Central memory CD8-positive, alpha-beta T cell (primary cell): ENCODE data around the gene FIGNL2.

Source experiments
- ATAC-seq: fragments of 150-1000 bp; cut with Tn5 transposase; replicated peaks from 2 replicates; pipeline ENCODE4 v1.10.0; 2022; ENCODE audit warnings: mild to moderate bottlenecking, moderate FRiP score, moderate number of reproducible peaks; ENCODE audit not compliant: poor library complexity, severe bottlenecking; ENCODE audit errors: extremely low read depth
- DNase-seq, 2 donors: peaks; one replicate each; pipeline ENCODE4 v3.0.0; 2021; ENCODE audit warnings: low spot score in 2 of 2
- H3K27ac Mint-ChIP-seq: one replicate; pipeline ENCODE4 v1.8.0; 2022; ENCODE audit warnings: low read depth, mild to moderate bottlenecking, moderate library complexity, mixed read lengths
- H3K27me3 Mint-ChIP-seq: one replicate; pipeline ENCODE4 v1.8.0; 2022; ENCODE audit warnings: mixed read lengths
- H3K36me3 Mint-ChIP-seq: one replicate; pipeline ENCODE4 v1.8.0; 2022; ENCODE audit warnings: mild to moderate bottlenecking, moderate library complexity, mixed read lengths; ENCODE audit not compliant: insufficient read depth
- H3K4me1 Mint-ChIP-seq: one replicate; pipeline ENCODE4 v1.8.0; 2022; ENCODE audit warnings: mixed read lengths
- H3K4me3 Mint-ChIP-seq: one replicate; pipeline ENCODE4 v1.8.0; 2022; ENCODE audit warnings: mild to moderate bottlenecking, moderate library complexity, mixed read lengths
- H3K9me3 Mint-ChIP-seq: one replicate; pipeline ENCODE4 v1.8.0; 2022; ENCODE audit warnings: mixed read lengths

FIGNL2 gene

DNA sequence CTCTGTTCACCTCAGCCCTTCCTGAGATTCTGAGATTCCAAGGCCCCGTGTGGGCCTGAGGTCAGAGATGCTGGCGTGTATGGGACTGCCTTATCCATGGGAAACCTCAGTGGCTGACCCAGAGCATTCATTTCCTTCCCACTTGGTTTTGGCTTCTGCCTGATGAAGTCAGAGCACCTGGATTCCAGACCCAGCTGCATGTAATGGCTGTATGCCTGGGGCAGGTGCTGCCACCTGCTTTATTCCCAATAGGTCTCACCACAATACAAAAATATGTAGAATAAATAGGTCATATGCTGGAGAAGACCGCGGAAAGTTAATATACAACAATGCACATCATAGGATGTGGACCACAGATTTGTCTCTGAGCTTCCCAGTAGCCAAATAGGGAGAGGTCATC, 25.6 kb downstream of the FIGNL2 start:
- Mint-ChIP-seq H3K36me3 (peaks cover 1% of the 10 kb centered on the region), H3K9me3 (no peaks in the 10 kb centered on the region), H3K4me1 (peaks cover 16% of the 10 kb centered on the region), H3K4me3 (peak overlapping the region; percentile 47), H3K27me3 (no peaks in the 10 kb centered on the region), H3K27ac (no peak overlapping the region)
- no peak for DNase-seq
- no peak for ATAC-seq

DNA sequence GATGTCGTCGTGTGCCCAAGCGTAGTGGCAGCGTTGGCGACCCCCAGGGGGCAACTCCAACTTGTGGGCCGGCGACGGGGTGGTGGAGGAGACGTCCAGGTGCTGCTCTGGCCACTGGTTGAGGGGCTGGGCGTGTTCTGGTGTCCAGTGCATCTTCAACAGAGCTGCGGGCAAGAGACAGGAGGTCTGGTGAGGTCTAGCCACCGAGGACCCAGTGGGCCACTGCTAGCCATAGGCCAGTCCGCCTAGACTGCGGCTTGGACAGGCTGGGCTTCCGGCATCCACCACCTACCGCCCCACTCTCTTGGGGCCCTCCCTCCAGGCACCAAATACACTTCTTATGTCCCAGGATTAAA, 26.3 kb downstream of the FIGNL2 start:
- Mint-ChIP-seq H3K27ac (no peak overlapping the region), H3K36me3 (peaks cover 1% of the 10 kb centered on the region), H3K27me3 (no peaks in the 10 kb centered on the region), H3K9me3 (no peaks in the 10 kb centered on the region), H3K4me1 (peaks cover 12% of the 10 kb centered on the region), H3K4me3 (peak overlapping the region; percentile 47)
- no peak for ATAC-seq
- no peak for DNase-seq

DNA sequence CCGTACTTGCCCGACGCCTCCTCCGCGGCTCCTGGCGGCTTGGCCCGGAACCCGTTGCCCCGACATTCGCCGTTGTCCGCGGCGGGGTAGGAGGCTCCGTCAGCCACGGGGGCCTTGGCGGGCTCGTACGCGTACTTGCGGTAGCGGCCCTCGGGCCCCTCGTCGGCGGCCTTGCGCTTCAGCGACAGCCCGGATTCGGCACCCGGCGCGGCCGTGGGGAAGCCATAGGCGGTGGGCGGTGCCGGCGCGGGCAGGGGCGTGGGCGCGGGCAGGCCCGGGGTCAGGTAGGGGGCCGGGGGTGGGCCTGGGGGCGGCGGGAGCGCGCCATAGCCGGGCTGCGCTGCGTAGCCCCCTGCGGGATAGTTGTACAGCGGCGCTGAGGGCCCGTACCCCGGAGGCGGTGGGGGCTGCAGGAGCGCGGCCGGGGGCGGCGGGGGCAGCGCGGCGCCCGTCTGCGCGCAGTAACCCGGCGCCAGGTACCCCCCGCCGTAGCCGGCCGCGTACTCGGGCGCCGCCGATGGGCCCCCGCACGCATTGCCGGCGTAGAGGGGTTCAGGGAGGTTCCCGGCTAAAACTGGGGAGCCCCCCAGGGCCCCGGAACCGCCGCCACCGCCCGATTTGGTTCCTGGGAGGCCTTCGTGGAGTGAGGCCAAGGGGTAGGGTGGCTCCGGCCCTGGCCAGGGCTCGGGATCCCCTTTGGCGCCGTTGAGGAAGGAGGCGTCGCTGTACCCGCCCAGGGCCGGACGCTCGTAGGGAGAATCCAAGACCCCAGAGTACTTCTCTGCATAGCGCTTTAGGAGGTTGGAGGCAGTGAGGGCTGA, 26.9 kb downstream of the FIGNL2 start:
- Mint-ChIP-seq H3K27ac (no peak overlapping the region), H3K27me3 (no peaks in the 10 kb centered on the region), H3K4me3 (peak overlapping the region; percentile 76), H3K4me1 (peaks cover 12% of the 10 kb centered on the region), H3K9me3 (no peaks in the 10 kb centered on the region), H3K36me3 (peaks cover 1% of the 10 kb centered on the region)
- DNase-seq: no peak
- ATAC-seq: peak; percentile 15

DNA sequence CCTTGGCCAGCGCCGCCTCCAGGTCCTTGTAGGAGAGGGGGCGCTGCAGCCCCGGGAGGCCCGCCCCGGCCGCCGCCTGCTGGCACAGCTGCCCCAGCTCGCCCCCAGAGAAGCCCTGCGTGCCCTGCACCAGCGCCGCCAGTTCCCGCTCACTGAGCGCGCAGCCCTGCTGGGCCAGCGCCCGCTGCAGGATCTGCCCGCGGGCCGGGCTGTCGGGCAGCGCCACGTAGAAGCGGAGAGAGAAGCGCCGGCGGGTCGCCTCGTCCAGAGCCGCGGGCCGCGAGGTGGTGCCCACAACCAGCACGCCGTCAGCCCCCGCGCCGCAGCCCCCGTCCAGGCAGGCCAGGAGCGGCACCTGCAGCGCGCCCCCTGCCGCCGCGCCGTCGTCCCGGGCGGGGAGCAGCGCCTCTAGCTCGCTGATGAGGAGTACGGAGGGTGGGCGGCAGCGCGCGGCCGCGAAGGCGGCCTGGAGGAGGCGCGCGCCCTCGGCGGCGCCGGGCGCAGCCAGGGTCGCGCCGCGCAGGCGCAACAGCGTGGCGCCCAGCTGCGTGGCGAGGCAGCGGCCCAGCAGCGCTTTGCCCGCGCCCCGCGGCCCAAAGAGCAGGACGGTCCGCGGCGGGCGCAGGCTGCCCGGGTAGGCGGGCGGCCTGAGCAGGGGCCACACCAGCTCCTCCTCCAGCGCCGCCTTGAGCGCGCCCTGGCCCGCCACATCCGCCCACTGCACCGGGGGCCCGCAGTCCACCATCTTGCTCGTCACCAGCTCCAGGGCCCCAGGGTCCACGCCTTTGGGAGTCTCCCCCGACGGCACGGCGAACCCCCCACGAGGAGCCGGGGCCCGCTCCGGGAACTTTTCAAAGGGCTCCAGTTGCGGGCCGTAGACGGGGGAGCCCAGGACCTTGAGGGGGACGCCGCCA, 27.7 kb downstream of the FIGNL2 start:
- peak; percentile 64 to 67 for DNase-seq
- H3K27me3 Mint-ChIP-seq: no peaks in the 10 kb centered on the region
- peak overlapping the region; percentile 58 for H3K27ac Mint-ChIP-seq
- ATAC-seq: peak; percentile 77
- peaks cover 1% of the 10 kb centered on the region for H3K36me3 Mint-ChIP-seq
- no peaks in the 10 kb centered on the region for H3K9me3 Mint-ChIP-seq
- peaks cover 12% of the 10 kb centered on the region for H3K4me1 Mint-ChIP-seq
- H3K4me3 Mint-ChIP-seq: peak overlapping the region; percentile 76

DNA sequence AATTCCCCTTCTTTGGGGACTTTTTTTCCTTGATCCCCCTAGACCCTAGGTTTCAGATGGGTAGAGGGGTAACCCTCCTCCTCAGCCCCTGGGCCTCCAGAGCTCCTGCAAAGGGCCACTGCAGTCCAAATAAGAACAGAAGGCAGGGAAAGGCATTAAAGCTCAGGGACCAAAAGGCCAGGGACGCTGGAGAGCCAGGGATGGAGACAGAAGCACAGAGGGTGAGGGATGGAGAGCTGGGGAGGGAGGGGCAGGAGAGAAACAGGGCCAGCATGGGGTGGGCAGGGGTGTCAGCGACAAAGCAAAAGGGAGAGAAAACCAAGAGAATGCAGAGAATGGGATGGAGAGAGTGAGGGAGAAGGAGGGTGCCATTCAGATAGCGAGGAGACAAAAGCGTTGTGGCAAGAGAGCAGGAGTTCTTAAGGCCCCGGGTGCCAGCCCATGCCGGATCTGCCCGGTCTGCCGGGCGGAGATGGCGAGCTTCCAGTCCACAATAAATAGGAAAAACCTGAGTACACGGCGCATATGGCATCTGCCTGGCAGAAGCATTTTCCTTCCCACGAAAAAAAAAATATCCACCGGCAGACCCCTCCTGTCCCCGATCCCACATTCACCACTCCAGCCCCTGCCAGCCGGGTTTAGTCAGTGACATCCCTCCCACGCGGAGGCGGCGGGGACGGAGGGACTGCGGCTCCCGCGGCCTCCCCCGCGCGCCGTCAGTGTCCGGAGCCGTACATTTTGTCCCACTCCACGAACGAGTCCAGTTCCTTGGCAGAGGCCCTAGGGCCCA, 28.6 kb downstream of the FIGNL2 start:
- peaks cover 1% of the 10 kb centered on the region for H3K36me3 Mint-ChIP-seq

DNA sequence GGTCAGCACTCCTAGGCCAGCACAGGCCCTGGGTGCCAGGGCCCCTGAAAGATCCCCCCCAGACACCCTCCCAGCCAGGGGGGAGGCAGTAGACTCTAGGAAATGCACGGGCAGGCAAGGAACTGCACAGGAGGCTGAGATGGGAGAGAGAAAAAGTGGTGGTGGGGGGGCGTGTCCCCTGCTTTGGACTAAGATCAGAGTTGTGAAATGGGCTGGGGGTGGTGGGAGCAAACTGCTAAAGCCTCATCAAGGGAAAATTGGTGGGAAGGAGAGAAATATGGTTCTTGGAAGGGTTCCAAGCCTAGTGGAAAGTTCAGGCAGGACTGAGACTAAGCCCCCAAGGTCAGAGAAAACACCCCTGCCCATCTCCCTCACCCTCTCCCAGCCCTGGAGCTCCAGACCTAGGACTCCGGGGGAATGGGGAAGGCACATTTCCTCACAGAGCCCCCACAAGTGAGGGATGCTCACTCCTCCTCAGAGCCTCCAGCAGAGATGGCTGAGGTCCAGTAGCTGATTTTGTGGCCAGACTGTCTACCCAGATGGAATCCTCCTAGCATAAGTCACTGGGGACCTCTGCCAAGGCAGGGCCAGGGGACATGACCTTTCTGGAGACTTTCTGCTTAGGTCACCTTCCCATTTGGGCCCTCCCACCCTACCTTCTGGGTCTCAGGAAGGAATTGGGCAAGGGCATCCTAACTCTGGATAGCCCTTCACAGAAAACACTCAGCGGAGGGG, 29.8 kb downstream of the FIGNL2 start:
- H3K36me3 Mint-ChIP-seq: peaks cover 1% of the 10 kb centered on the region
- no peak for ATAC-seq
- H3K4me3 Mint-ChIP-seq: no peak overlapping the region
- no peaks in the 10 kb centered on the region for H3K9me3 Mint-ChIP-seq
- no peak for DNase-seq
- H3K27ac Mint-ChIP-seq: no peak overlapping the region
- no peaks in the 10 kb centered on the region for H3K27me3 Mint-ChIP-seq
- H3K4me1 Mint-ChIP-seq: peaks cover 22% of the 10 kb centered on the region

More for the DNA sequence above, 28.6 kb downstream of the FIGNL2 start:
- Mint-ChIP-seq H3K27ac (peak overlapping the region; percentile 58), H3K4me3 (peak overlapping the region; percentile 76), H3K4me1 (peaks cover 21% of the 10 kb centered on the region), H3K9me3 (no peaks in the 10 kb centered on the region), H3K27me3 (no peaks in the 10 kb centered on the region)
- DNase-seq (no peak), ATAC-seq (no peak)

DNA sequence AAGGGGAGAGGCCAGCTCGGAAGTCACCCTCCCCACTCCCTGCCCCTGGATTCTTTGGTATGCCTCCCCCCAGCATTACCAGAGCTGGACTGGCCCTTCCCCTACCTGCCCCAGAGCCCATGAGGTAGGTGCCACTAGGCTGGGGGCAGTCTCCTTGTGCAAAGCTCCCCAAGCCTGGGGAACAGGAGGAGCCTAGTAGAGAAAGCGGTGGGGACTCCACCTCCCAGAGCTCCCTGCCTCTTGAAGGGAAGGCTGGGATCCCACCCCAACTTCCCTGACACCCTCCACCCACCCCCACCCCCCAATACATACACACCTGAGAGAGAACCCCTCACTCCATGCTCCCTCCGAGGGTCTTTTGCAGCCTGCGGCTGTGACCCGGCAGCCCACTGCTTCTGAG, 30.4 kb downstream of the FIGNL2 start:
- no peaks in the 10 kb centered on the region for H3K9me3 Mint-ChIP-seq
- no peak for ATAC-seq
- no peak overlapping the region for H3K4me3 Mint-ChIP-seq
- peaks cover 1% of the 10 kb centered on the region for H3K36me3 Mint-ChIP-seq
- peaks cover 21% of the 10 kb centered on the region for H3K4me1 Mint-ChIP-seq
- DNase-seq: no peak
- H3K27ac Mint-ChIP-seq: no peak overlapping the region
- H3K27me3 Mint-ChIP-seq: no peaks in the 10 kb centered on the region

DNA sequence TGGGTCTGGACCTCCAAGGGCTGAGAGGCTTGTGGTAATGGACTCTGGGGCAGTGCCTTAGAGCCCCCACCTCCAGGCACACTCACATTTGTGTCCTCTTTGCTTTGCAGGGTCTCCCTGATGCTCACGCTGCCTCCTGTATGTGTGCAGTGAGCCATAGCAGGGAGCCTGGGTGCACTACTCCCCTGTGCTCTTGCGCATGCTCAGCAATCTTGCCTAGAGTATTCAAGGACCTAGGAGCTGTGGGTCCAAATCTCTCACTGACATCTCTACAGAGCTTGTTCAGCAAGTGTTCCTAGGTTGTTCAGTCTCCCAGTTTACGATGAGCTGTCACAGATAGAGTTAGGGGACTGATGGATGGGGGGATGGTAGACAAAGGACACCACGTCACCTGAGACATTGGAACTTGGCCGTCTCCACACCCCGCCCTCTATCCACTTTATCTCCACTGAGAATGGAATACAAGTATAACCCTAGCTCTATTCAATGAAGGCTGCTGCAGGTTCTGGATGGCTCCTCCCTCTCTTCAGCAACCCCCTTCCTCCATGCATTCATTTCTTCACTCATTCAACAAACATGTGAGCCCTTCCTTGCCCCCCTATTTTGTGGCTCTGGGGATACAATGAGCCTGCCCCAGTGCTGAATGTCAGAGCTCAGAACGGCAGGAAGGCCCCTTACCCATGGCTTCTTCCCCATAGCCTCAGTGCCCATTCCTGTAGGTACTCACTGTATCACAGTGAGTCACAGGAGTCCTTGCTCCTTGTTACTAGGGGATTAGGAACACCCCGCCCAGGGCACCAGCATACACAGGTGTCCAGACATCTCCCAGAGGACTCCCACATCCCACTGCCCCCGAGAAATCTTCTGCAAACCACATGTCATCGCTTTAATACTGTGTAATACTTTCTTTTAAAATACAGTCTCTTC, 31.2 kb downstream of the FIGNL2 start:
- H3K9me3 Mint-ChIP-seq: no peaks in the 10 kb centered on the region
- no peaks in the 10 kb centered on the region for H3K27me3 Mint-ChIP-seq
- no peak for ATAC-seq
- H3K4me3 Mint-ChIP-seq: peak overlapping the region; percentile 12
- H3K4me1 Mint-ChIP-seq: peaks cover 17% of the 10 kb centered on the region
- H3K36me3 Mint-ChIP-seq: peaks cover 1% of the 10 kb centered on the region
- H3K27ac Mint-ChIP-seq: no peak overlapping the region
- no peak for DNase-seq

DNA sequence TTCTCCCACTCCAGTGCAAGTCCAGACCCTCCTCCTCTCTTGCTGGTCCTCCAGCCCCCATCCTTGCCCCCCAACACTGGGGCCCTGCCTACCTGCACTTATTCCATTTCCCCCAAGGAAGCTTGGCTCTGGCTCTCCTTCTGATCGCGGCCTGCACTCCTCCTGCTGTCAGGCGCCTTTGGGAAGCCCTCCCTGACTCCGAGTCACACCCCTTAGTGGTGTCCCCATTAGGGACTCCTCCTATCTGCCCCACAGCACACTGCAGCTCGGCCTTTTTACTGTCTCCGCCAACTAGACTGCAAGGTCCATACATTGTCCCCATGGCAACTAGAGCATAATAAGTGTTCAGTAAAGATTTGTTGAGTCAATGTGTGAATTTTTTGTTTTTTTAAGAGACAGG, 32.9 kb downstream of the FIGNL2 start:
- DNase-seq (no peak), ATAC-seq (no peak)
- H3K27me3 Mint-ChIP-seq: no peaks in the 10 kb centered on the region
- H3K36me3 Mint-ChIP-seq: peaks cover 1% of the 10 kb centered on the region
- H3K27ac Mint-ChIP-seq: peak overlapping the region; percentile 89
- H3K4me1 Mint-ChIP-seq: peaks cover 17% of the 10 kb centered on the region
- H3K4me3 Mint-ChIP-seq: peak overlapping the region; percentile 80
- no peaks in the 10 kb centered on the region for H3K9me3 Mint-ChIP-seq

DNA sequence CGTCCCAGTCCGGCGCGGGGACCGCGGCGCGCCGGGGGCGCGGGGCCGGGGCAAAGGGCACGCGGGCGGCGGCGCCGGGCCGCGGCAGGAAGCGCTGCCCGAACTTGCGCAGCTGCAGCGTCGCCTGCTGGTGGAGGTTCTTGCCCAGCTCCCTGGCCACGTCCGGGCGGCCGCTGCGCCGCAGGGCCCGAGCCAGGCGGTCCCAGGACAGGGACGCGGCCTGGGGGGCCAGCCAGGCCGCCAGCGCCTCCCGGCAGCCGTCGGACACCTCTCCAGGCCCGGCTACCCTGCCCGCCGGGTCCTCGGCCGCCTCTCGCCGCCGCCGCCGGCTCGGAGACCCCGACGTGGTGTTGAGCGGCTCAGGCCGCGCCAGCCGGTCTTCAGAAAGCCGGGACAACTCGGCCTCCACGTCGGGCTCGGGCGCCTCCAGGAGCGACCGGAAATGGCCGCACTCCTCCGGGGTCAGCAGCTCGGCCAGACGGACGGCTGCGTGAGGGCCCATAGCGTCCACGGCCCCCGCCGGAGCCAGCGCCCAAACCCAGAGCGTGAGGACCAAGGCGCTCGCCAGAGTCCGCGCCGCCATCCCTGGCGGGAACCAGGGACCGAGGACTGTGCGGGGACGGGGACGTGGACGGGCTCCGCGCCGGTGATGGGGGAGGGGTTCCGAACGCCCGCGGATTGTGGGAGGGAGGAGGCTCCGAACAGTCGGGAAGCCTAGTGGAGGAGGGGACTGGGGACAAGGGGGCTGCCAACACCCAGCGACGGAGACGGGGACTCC, 34.0 kb downstream of the FIGNL2 start:
- Mint-ChIP-seq H3K4me1 (peaks cover 11% of the 10 kb centered on the region), H3K27ac (peak overlapping the region; percentile 89), H3K4me3 (peak overlapping the region; percentile 80), H3K36me3 (no peaks in the 10 kb centered on the region), H3K9me3 (no peaks in the 10 kb centered on the region), H3K27me3 (no peaks in the 10 kb centered on the region)
- ATAC-seq (peak; percentile 82), DNase-seq (peak; percentile 25 to 47)

DNA sequence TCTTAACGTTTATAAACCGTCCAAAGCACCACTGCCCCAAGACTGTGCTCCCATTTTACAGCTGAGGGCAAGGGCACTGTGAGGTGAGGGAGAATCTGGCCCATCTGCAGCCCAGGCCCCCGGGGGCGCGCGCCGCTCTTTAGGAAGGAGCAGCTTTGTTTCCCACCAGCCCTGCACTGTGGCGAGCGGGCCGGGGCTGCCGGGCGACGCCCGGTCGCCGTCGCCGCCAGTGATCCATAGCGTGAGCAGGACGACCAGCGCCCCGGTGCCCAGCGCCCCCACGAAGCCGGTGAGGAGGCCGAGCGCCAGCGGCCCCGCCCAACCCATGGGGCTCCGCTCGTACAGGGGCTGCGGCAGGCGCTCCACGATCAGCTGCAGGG, 34.6 kb downstream of the FIGNL2 start:
- Mint-ChIP-seq H3K27me3 (no peaks in the 10 kb centered on the region), H3K9me3 (no peaks in the 10 kb centered on the region), H3K4me1 (peaks cover 10% of the 10 kb centered on the region), H3K27ac (no peak overlapping the region), H3K4me3 (peak overlapping the region; percentile 52), H3K36me3 (no peaks in the 10 kb centered on the region)
- no peak for ATAC-seq
- no peak for DNase-seq
